Activated B cell treated with CpG ODN at 0.5 μM for 24 hours (primary cell): Measurements from ENCODE around the gene CDH2. TPM values are rescaled to one million over a fixed set of nuclear protein-coding genes. Genes with fewer than 3 reads are reported as not detected.

ENCODE experiments used
- ATAC-seq: fragments of 200-7000 bp; cut with Tn5 transposase; one replicate; pipeline ENCODE4 v1.10.0; 2021; ENCODE audit warnings: low read depth, mild to moderate bottlenecking, moderate library complexity
- CTCF ChIA-PET: fragments of 350-600 bp; sonication (Branson Sonifier 250); formaldehyde crosslinking; loops from one replicate; lab custom pipeline; 2021; ENCODE audit warnings: antibody characterized with exemption; lab: Charles Lee
- POLR2A ChIA-PET: fragments of 350-600 bp; sonication (Branson Sonifier 250); formaldehyde crosslinking; loops from one replicate; lab custom pipeline; 2021; ENCODE audit warnings: antibody characterized with exemption; lab: Charles Lee
- DNase-seq: peaks from one replicate; pipeline ENCODE4 v3.0.0; 2022
- H3K27ac Mint-ChIP-seq: one replicate; pipeline ENCODE4 v1.8.0; 2020; ENCODE audit warnings: mixed read lengths
- H3K27me3 Mint-ChIP-seq: one replicate; pipeline ENCODE4 v1.8.0; 2021; ENCODE audit warnings: mixed read lengths
- H3K36me3 Mint-ChIP-seq: one replicate; pipeline ENCODE4 v1.8.0; 2021; ENCODE audit warnings: low read depth, mixed read lengths
- H3K4me1 Mint-ChIP-seq: one replicate; pipeline ENCODE4 v1.8.0; 2021; ENCODE audit warnings: mixed read lengths
- H3K4me3 Mint-ChIP-seq: one replicate; pipeline ENCODE4 v1.8.0; 2020; ENCODE audit warnings: mild to moderate bottlenecking, mixed read lengths
- H3K9me3 Mint-ChIP-seq: one replicate; pipeline ENCODE4 v1.8.0; 2020; ENCODE audit warnings: mixed read lengths
- CTCF ChIP-seq: fragments of 200-600 bp; IDR thresholded peaks from one replicate; pipeline ENCODE4 v1.8.0; 2022; ENCODE audit warnings: antibody characterized with exemption, mild to moderate bottlenecking
- intact Hi-C: fragments of 100-400 bp; cut with micrococcal nuclease; formaldehyde crosslinking; loops from one replicate; pipeline ENCODE4 v1.15.1; 2024
- total RNA-seq: library from RNA; stranded (reverse); gene quantifications from 2 replicates; pipeline ENCODE4 v1.2.3, GENCODE V29; 2022

Gene CDH2
- total RNA-seq, 1 donor from 2014 or later, result not detected

- ChIA-PET POLR2A (no interaction called here), CTCF (no interaction called here)
- no peaks in the 10 kb centered on the region for H3K27me3 Mint-ChIP-seq
- no peak overlapping the region for H3K27ac Mint-ChIP-seq
- DNase-seq, result no peak
- intact Hi-C loops, result no loop called here
- H3K9me3 Mint-ChIP-seq, result peaks cover 4% of the 10 kb centered on the region
- TF ChIP-seq CTCF, result no peak
- no peak overlapping the region for H3K4me3 Mint-ChIP-seq
- ATAC-seq, result no peak
- H3K36me3 Mint-ChIP-seq, result no peaks in the 10 kb centered on the region
- H3K4me1 Mint-ChIP-seq, result no peaks in the 10 kb centered on the region
Observed at GRCh38 chr18:28073658-28074057, 103.3 kb downstream of the CDH2 start.

- no peak for ATAC-seq
- no peak for DNase-seq
- no peaks in the 10 kb centered on the region for H3K36me3 Mint-ChIP-seq
- intact Hi-C loops, result no loop called here
- no peak for TF ChIP-seq CTCF
- H3K9me3 Mint-ChIP-seq, result peaks cover 7% of the 10 kb centered on the region
- H3K27ac Mint-ChIP-seq, result no peak overlapping the region
- ChIA-PET POLR2A (no interaction called here), CTCF (no interaction called here)
- H3K4me1 Mint-ChIP-seq, result no peaks in the 10 kb centered on the region
- H3K4me3 Mint-ChIP-seq, result no peak overlapping the region
- H3K27me3 Mint-ChIP-seq, result no peaks in the 10 kb centered on the region
Observed at GRCh38 chr18:28071199-28071598, 105.7 kb downstream of the CDH2 start.

- H3K36me3 Mint-ChIP-seq, result no peaks in the 10 kb centered on the region
- H3K9me3 Mint-ChIP-seq, result peaks cover 5% of the 10 kb centered on the region
- DNase-seq (no peak), ATAC-seq (no peak)
- H3K27ac Mint-ChIP-seq, result no peak overlapping the region
- H3K4me1 Mint-ChIP-seq, result no peaks in the 10 kb centered on the region
- no peak overlapping the region for H3K4me3 Mint-ChIP-seq
- TF ChIP-seq CTCF, result no peak
- H3K27me3 Mint-ChIP-seq, result no peaks in the 10 kb centered on the region
- intact Hi-C loops, result no loop called here
- POLR2A ChIA-PET, result no interaction called here
- CTCF ChIA-PET, result no interaction called here
Observed at GRCh38 chr18:28068207-28068606, 108.7 kb downstream of the CDH2 start.

GRCh38 chr18:28067346-28067745 is 109.6 kb downstream of the CDH2 start:
- DNase-seq (no peak), ATAC-seq (no peak)
- ChIA-PET CTCF (no interaction called here), POLR2A (no interaction called here)
- intact Hi-C loops, result no loop called here
- Mint-ChIP-seq H3K9me3 (peaks cover 5% of the 10 kb centered on the region), H3K36me3 (no peaks in the 10 kb centered on the region), H3K27me3 (no peaks in the 10 kb centered on the region), H3K4me1 (no peaks in the 10 kb centered on the region), H3K27ac (no peak overlapping the region), H3K4me3 (no peak overlapping the region)
- no peak for TF ChIP-seq CTCF

- Mint-ChIP-seq H3K9me3 (peaks cover 9% of the 10 kb centered on the region), H3K27ac (no peak overlapping the region), H3K4me3 (no peak overlapping the region), H3K4me1 (no peaks in the 10 kb centered on the region), H3K36me3 (no peaks in the 10 kb centered on the region), H3K27me3 (no peaks in the 10 kb centered on the region)
- ATAC-seq, result no peak
- ChIA-PET POLR2A (no interaction called here), CTCF (no interaction called here)
- no peak for TF ChIP-seq CTCF
- no peak for DNase-seq
- intact Hi-C loops, result no loop called here
Observed at GRCh38 chr18:28065793-28066186, 111.1 kb downstream of the CDH2 start.
